Tibial nerve (tissue), 4 donors: ENCODE measurements around the gene NEURL3. TPM values are rescaled to one million over a fixed set of nuclear protein-coding genes. Genes with fewer than 3 reads are reported as not detected.

Experiments
- DNase-seq, 2 donors: peaks; one replicate each; pipeline ENCODE4 v3.0.0-alpha.2; 2019; ENCODE audit warnings: low spot score in 2 of 2
- H3K27ac ChIP-seq, 4 donors: fragments of 200-600 bp; sonication (generic) in 3 of 4; one replicate each; pipeline ENCODE4 v1.5.1; 2017 to 2019; ENCODE audit warnings: mild to moderate bottlenecking in 1 of 4
- H3K27me3 ChIP-seq, 2 donors: fragments of 200-600 bp; sonication (generic) in 1 of 2; one replicate each; pipeline versions ENCODE4 v1.5.1 to v1.6.0; 2017 to 2019
- H3K36me3 ChIP-seq, 3 donors: fragments of 200-600 bp; sonication (generic); one replicate each; pipeline ENCODE4 v1.5.1; 2018 to 2019
- H3K4me1 ChIP-seq, 4 donors: fragments of 200-600 bp; sonication (generic) in 3 of 4; one replicate each; pipeline ENCODE4 v1.5.1; 2017 to 2019
- H3K4me3 ChIP-seq, 4 donors: fragments of 200-600 bp; sonication (generic) in 3 of 4; one replicate each; pipeline ENCODE4 v1.5.1; 2017 to 2019; ENCODE audit warnings: mild to moderate bottlenecking in 1 of 4, moderate library complexity in 1 of 4
- H3K9me3 ChIP-seq, 4 donors: fragments of 200-600 bp; sonication (generic) in 3 of 4; one replicate each; pipeline ENCODE4 v1.5.1; 2017 to 2019
- CTCF ChIP-seq, 5 experiments: fragments of 200-600 bp in 3 of 5; fragments of 450-650 bp in 2 of 5; sonication (generic) in 3 of 5; IDR thresholded peaks; one replicate each; pipeline ENCODE4 v1.5.1; 2016 to 2019; ENCODE audit warnings: antibody characterized with exemption in 5 of 5, mild to moderate bottlenecking in 3 of 5, moderate library complexity in 2 of 5
- EP300 ChIP-seq, 2 donors: sonication (generic); formaldehyde crosslinking; IDR thresholded peaks; one replicate each; pipeline ENCODE4 v1.6.1; 2017; ENCODE audit warnings: antibody characterized with exemption in 2 of 2, mild to moderate bottlenecking in 1 of 2
- POLR2A ChIP-seq, 2 donors: fragments of 450-650 bp; IDR thresholded peaks; one replicate each; pipeline ENCODE4 v1.6.1; 2017; ENCODE audit warnings: antibody characterized with exemption in 2 of 2, mild to moderate bottlenecking in 2 of 2, moderate library complexity in 2 of 2
- WGBS, 2 donors: methylation state at CpG; one replicate each; pipeline ENCODE4 v1.1.5; 2018; 5-methylcytosine and 5-hydroxymethylcytosine counted together
- total RNA-seq, 4 donors: library from RNA; depleted of rRNA; stranded (reverse); fragments of >200 nt; gene quantifications; one replicate each; pipeline ENCODE4 v1.1.0, GENCODE V29; 2016

NEURL3 gene
- total RNA-seq, 4 donors from 2014 or later: 1.5 TPM; not detected in 3

DNA sequence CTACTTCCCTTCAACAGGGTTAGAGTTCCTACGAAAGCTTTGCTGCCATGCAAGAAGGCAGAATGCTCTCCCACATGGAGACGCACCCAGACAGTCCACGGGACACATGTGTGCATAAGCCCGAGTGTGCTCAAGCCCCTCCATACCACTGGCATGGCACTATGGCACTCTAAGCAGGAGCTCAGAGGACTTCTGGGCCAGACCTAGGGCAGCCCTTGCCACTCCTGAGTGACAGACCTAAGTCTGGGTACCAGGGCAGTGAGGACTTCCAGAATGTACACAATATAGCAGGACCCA lies 20.0 kb upstream of the NEURL3 start:
- Histone ChIP-seq H3K27ac (no peak overlapping the region), H3K36me3 (no peaks in the 10 kb centered on the region), H3K9me3 (no peaks in the 10 kb centered on the region), H3K27me3 (no peaks in the 10 kb centered on the region), H3K4me1 (peaks cover 0 to 40% (median 20%) of the 10 kb centered on the region in 4 donors), H3K4me3 (no peak overlapping the region)
- no peak for DNase-seq
- TF ChIP-seq CTCF (IDR thresholded peaks at IDR 0.05) (no peak), POLR2A (IDR thresholded peaks at IDR 0.05) (no peak), EP300 (IDR thresholded peaks at IDR 0.05) (no peak)
- 88 to 90% methylated on average over 4 of the region's 4 CpGs for WGBS, 2 donors

- H3K27ac ChIP-seq: no peak overlapping the region
- no peaks in the 10 kb centered on the region for H3K9me3 ChIP-seq
- H3K4me3 ChIP-seq: no peak overlapping the region
- TF ChIP-seq POLR2A (IDR thresholded peaks at IDR 0.05): no peak
- no peak for TF ChIP-seq CTCF (IDR thresholded peaks at IDR 0.05)
- no peak for TF ChIP-seq EP300 (IDR thresholded peaks at IDR 0.05)
- no peaks in the 10 kb centered on the region for H3K27me3 ChIP-seq
- 72 to 75% methylated on average over 14 to 15 of the region's 15 CpGs for WGBS, 2 donors
- H3K4me1 ChIP-seq: peaks cover 0 to 35% (median 20%) of the 10 kb centered on the region in 4 donors
- DNase-seq: no peak
- no peaks in the 10 kb centered on the region for H3K36me3 ChIP-seq
Observed at GRCh38 chr2:96524482-96525210, 19.5 kb upstream of the NEURL3 start.

- Histone ChIP-seq H3K9me3 (no peaks in the 10 kb centered on the region), H3K27me3 (no peaks in the 10 kb centered on the region), H3K4me1 (peaks cover 0 to 27% (median 17%) of the 10 kb centered on the region in 4 donors), H3K36me3 (no peaks in the 10 kb centered on the region), H3K4me3 (no peak overlapping the region), H3K27ac (no peak overlapping the region)
- 43 to 61% methylated on average over 11 of the region's 11 CpGs for WGBS, 2 donors
- TF ChIP-seq CTCF (IDR thresholded peaks at IDR 0.05) (no peak), EP300 (IDR thresholded peaks at IDR 0.05) (no peak), POLR2A (IDR thresholded peaks at IDR 0.05) (no peak)
- no peak for DNase-seq
Observed at GRCh38 chr2:96523659-96524481, 18.7 kb upstream of the NEURL3 start.

DNA sequence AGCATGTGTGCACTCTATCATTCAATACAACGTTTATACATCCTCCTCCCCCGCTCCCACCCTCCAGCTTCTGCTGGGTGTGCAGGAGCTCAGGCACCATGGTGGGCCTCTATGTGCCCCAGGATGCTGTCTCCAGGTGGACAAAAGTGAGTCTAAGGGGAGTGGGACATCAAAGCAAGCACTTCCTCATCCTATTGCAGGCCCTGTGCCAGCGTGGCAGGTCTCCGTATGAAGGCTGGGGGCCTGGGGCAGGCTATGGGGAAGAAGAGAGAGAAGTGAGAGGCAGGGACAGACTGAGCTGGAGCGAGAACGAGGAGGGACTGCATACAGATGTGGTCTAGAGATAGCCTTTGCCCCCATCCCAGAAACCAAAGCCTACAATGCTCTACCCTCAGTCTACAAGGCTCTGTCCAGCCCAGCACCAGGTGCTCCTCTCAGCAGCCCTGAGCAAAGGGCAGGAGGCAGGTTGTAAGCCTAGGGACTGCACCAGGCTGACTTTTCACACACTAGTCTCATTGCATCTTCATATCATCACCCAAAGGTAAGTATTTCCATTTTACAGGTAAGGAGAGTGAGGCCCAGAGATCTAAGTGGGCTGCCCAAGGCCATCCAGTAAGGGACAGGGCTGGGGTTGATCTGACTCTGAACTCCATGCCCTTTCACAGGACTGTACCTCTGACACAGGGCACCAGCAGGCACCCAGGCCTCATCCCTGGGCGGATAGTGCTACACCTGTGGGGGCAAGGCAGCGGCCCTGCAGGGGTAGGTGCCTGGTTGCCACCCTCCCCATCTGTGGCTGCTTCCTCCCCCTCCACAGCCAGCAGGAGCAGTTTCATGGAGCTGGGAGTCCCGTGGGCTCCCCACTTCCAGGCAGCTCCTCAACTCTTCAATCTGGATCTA lies 17.4 kb upstream of the NEURL3 start:
- Histone ChIP-seq H3K9me3 (no peaks in the 10 kb centered on the region), H3K4me3 (no peak overlapping the region), H3K27me3 (no peaks in the 10 kb centered on the region), H3K4me1 (peaks cover 0 to 14% (median 7%) of the 10 kb centered on the region in 4 donors), H3K27ac (no peak overlapping the region), H3K36me3 (no peaks in the 10 kb centered on the region)
- no peak for DNase-seq
- TF ChIP-seq POLR2A (IDR thresholded peaks at IDR 0.05): no peak
- TF ChIP-seq CTCF (IDR thresholded peaks at IDR 0.05): no peak
- no peak for TF ChIP-seq EP300 (IDR thresholded peaks at IDR 0.05)
- 79 to 87% methylated on average over 9 of the region's 9 CpGs for WGBS, 2 donors
